ENCODE measurements around the gene FRMPD1.

Gene FRMPD1

GRCh38 chr9:37682951-37683350 is 32.2 kb downstream of the FRMPD1 start:
- TF ChIP-seq CREB1 (IDR thresholded peaks at IDR 0.05; ENCODE audit: low read depth) (no peak), TCF12 (IDR thresholded peaks at IDR 0.05; ENCODE audit: low read depth) (no peak), EP300 (IDR thresholded peaks at IDR 0.05; ENCODE audit: borderline replicate concordance) (no peak), YY1 (IDR thresholded peaks at IDR 0.05; ENCODE audit: low read depth) (no peak), TAF1 (IDR thresholded peaks at IDR 0.05; ENCODE audit: low read depth) (no peak), REST (IDR thresholded peaks at IDR 0.05; ENCODE audit: low read depth) (no peak), EGR1 (IDR thresholded peaks at IDR 0.05) (no peak), USF1 (IDR thresholded peaks at IDR 0.05) (no peak), MAX (IDR thresholded peaks at IDR 0.05) (no peak), NFIC (IDR thresholded peaks at IDR 0.05) (no peak), RAD21 (IDR thresholded peaks at IDR 0.05; ENCODE audit: low read depth) (no peak), FOXM1 (IDR thresholded peaks at IDR 0.05; ENCODE audit: borderline replicate concordance, low read depth) (no peak), CEBPB (IDR thresholded peaks at IDR 0.05) (no peak), TEAD4 (IDR thresholded peaks at IDR 0.05) (no peak), ZBTB7A (IDR thresholded peaks at IDR 0.05; ENCODE audit: low read depth) (no peak)

GRCh38 chr9:37683531-37684371 is 33.0 kb downstream of the FRMPD1 start:
- TF ChIP-seq EP300 (IDR thresholded peaks at IDR 0.05; ENCODE audit: borderline replicate concordance) (no peak), YY1 (IDR thresholded peaks at IDR 0.05; ENCODE audit: low read depth) (no peak), TCF12 (IDR thresholded peaks at IDR 0.05; ENCODE audit: low read depth) (no peak), MAX (IDR thresholded peaks at IDR 0.05) (no peak), FOXM1 (IDR thresholded peaks at IDR 0.05; ENCODE audit: borderline replicate concordance, low read depth) (no peak), TEAD4 (IDR thresholded peaks at IDR 0.05) (no peak), CEBPB (IDR thresholded peaks at IDR 0.05) (no peak), CREB1 (IDR thresholded peaks at IDR 0.05; ENCODE audit: low read depth) (no peak)

GRCh38 chr9:37692622-37693221 is 42.0 kb downstream of the FRMPD1 start:
- no peak for TF ChIP-seq NFIC (IDR thresholded peaks at IDR 0.05)
- no peak for TF ChIP-seq REST (IDR thresholded peaks at IDR 0.05; ENCODE audit: low read depth)
- TF ChIP-seq USF1 (IDR thresholded peaks at IDR 0.05), result no peak
- TF ChIP-seq EGR1 (IDR thresholded peaks at IDR 0.05), result no peak
- no peak for TF ChIP-seq YY1 (IDR thresholded peaks at IDR 0.05; ENCODE audit: low read depth)
- TF ChIP-seq MAX (IDR thresholded peaks at IDR 0.05), result no peak
- TF ChIP-seq ZBTB7A (IDR thresholded peaks at IDR 0.05; ENCODE audit: low read depth), result no peak
- no peak for TF ChIP-seq EP300 (IDR thresholded peaks at IDR 0.05; ENCODE audit: borderline replicate concordance)
- no peak for TF ChIP-seq CEBPB (IDR thresholded peaks at IDR 0.05)
- TF ChIP-seq FOXM1 (IDR thresholded peaks at IDR 0.05; ENCODE audit: borderline replicate concordance, low read depth), result no peak
- TF ChIP-seq TEAD4 (IDR thresholded peaks at IDR 0.05), result no peak
- no peak for TF ChIP-seq CREB1 (IDR thresholded peaks at IDR 0.05; ENCODE audit: low read depth)
- no peak for TF ChIP-seq TAF1 (IDR thresholded peaks at IDR 0.05; ENCODE audit: low read depth)
- TF ChIP-seq TCF12 (IDR thresholded peaks at IDR 0.05; ENCODE audit: low read depth), result no peak
- no peak for TF ChIP-seq RAD21 (IDR thresholded peaks at IDR 0.05; ENCODE audit: low read depth)

GRCh38 chr9:37693260-37693659 is 42.5 kb downstream of the FRMPD1 start:
- TF ChIP-seq FOXM1 (IDR thresholded peaks at IDR 0.05; ENCODE audit: borderline replicate concordance, low read depth), result no peak
- TF ChIP-seq CEBPB (IDR thresholded peaks at IDR 0.05), result no peak
- TF ChIP-seq TAF1 (IDR thresholded peaks at IDR 0.05; ENCODE audit: low read depth), result no peak
- no peak for TF ChIP-seq RAD21 (IDR thresholded peaks at IDR 0.05; ENCODE audit: low read depth)
- TF ChIP-seq MAX (IDR thresholded peaks at IDR 0.05), result no peak
- no peak for TF ChIP-seq NFIC (IDR thresholded peaks at IDR 0.05)
- TF ChIP-seq ZBTB7A (IDR thresholded peaks at IDR 0.05; ENCODE audit: low read depth), result no peak

- TF ChIP-seq CREB1 (IDR thresholded peaks at IDR 0.05; ENCODE audit: low read depth) (no peak), EP300 (IDR thresholded peaks at IDR 0.05; ENCODE audit: borderline replicate concordance) (no peak), ZBTB7A (IDR thresholded peaks at IDR 0.05; ENCODE audit: low read depth) (no peak), TCF12 (IDR thresholded peaks at IDR 0.05; ENCODE audit: low read depth) (no peak), NFIC (IDR thresholded peaks at IDR 0.05) (no peak), RAD21 (IDR thresholded peaks at IDR 0.05; ENCODE audit: low read depth) (no peak), CEBPB (IDR thresholded peaks at IDR 0.05) (no peak), REST (IDR thresholded peaks at IDR 0.05; ENCODE audit: low read depth) (no peak), USF1 (IDR thresholded peaks at IDR 0.05) (no peak), YY1 (IDR thresholded peaks at IDR 0.05; ENCODE audit: low read depth) (no peak), EGR1 (IDR thresholded peaks at IDR 0.05) (no peak), FOXM1 (IDR thresholded peaks at IDR 0.05; ENCODE audit: borderline replicate concordance, low read depth) (no peak), MAX (IDR thresholded peaks at IDR 0.05) (no peak), TAF1 (IDR thresholded peaks at IDR 0.05; ENCODE audit: low read depth) (no peak), TEAD4 (IDR thresholded peaks at IDR 0.05) (no peak)
Measured at GRCh38 chr9:37694355-37694754, 43.6 kb downstream of the FRMPD1 start.
